Choroid plexus epithelial cell (primary cell): ENCODE measurements around the gene PLXDC2.

Source experiments
- DNase-seq: peaks from one replicate; pipeline ENCODE4 v3.0.0-alpha.2; 2010; ENCODE audit warnings: low read depth
- H3K4me3 ChIP-seq: 2 replicates; pipeline ENCODE4 v1.5.1; 2011; ENCODE audit warnings: low read depth, mild to moderate bottlenecking, control low read depth, low read length, moderate library complexity
- CTCF ChIP-seq: conservative IDR thresholded peaks from 2 replicates; pipeline ENCODE4 v1.5.1; 2011; ENCODE audit warnings: low read depth, mild to moderate bottlenecking, control low read depth, inconsistent platforms, low read length, moderate library complexity

Gene PLXDC2

GRCh38 chr10:20271490-20271889 is 455.3 kb downstream of the PLXDC2 start:
- no peak for TF ChIP-seq CTCF
- no peak overlapping the region for H3K4me3 ChIP-seq
- no peak for DNase-seq

- H3K4me3 ChIP-seq = no peak overlapping the region
- DNase-seq = no peak
- no peak for TF ChIP-seq CTCF
Measured at GRCh38 chr10:20272608-20273007, 456.4 kb downstream of the PLXDC2 start.

- DNase-seq = peak; percentile 14
- no peak for TF ChIP-seq CTCF
- no peak overlapping the region for H3K4me3 ChIP-seq
Measured at GRCh38 chr10:20274571-20274970, 458.3 kb downstream of the PLXDC2 start.

- DNase-seq = peak; percentile 3
- no peak for TF ChIP-seq CTCF
- H3K4me3 ChIP-seq = no peak overlapping the region
Measured at GRCh38 chr10:20276127-20276979, 460.1 kb downstream of the PLXDC2 start.

- no peak for DNase-seq
- no peak overlapping the region for H3K4me3 ChIP-seq
- TF ChIP-seq CTCF = no peak
Measured at GRCh38 chr10:20277820-20278219, 461.6 kb downstream of the PLXDC2 start.

- DNase-seq = no peak
- TF ChIP-seq CTCF = no peak
- H3K4me3 ChIP-seq = no peak overlapping the region
Measured at GRCh38 chr10:20281579-20281978, 465.3 kb downstream of the PLXDC2 start.

- H3K4me3 ChIP-seq = no peak overlapping the region
- no peak for DNase-seq
- no peak for TF ChIP-seq CTCF
Measured at GRCh38 chr10:20287586-20287985, 471.4 kb downstream of the PLXDC2 start.
